MM.1S (cell line): ENCODE measurements around the gene DIRAS1.

ENCODE experiments used
- EZH2 ChIP-seq: fragments of 300-600 bp; sonication (generic); optimal IDR thresholded peaks from 2 replicates; pipeline ENCODE3; 2017; ENCODE audit warnings: low read depth, mild to moderate bottlenecking, antibody characterized with exemption, low read length, mixed read lengths
- EZH2phosphoT487 ChIP-seq: fragments of 300-600 bp; sonication (generic); IDR thresholded peaks from 2 replicates; pipeline ENCODE4 v1.6.1; 2018; ENCODE audit warnings: antibody characterized with exemption, low read length
- TF ChIP-seq, protein P1 (sequence below): fragments of 300-600 bp; sonication (generic); IDR thresholded peaks from 2 replicates; pipeline ENCODE4 v1.5.1; 2016; ENCODE audit warnings: antibody characterized with exemption, low read length, mixed read lengths

DNA sequence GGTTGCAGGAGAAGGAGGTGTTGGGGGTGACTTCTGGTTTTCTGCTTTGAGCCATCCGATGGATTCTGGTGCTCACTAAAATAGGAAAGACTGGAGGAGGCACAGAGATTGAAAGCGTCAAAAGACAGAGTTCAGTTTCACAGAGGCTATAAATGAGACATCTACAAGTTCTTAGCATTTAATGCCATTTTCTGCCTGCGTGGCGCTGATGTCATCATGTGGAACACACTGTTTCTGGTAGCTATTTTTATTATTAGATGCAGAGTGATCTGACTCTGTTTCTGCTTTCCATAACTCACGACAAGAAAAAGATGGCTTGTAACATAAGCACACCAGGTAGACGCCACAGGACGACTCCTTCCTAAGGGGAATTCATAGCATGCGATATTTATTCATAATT is 21.9 kb upstream of the DIRAS1 start:
- TF ChIP-seq, protein P1, sequence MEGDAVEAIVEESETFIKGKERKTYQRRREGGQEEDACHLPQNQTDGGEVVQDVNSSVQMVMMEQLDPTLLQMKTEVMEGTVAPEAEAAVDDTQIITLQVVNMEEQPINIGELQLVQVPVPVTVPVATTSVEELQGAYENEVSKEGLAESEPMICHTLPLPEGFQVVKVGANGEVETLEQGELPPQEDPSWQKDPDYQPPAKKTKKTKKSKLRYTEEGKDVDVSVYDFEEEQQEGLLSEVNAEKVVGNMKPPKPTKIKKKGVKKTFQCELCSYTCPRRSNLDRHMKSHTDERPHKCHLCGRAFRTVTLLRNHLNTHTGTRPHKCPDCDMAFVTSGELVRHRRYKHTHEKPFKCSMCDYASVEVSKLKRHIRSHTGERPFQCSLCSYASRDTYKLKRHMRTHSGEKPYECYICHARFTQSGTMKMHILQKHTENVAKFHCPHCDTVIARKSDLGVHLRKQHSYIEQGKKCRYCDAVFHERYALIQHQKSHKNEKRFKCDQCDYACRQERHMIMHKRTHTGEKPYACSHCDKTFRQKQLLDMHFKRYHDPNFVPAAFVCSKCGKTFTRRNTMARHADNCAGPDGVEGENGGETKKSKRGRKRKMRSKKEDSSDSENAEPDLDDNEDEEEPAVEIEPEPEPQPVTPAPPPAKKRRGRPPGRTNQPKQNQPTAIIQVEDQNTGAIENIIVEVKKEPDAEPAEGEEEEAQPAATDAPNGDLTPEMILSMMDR: no peak
- no peak for TF ChIP-seq EZH2
- TF ChIP-seq EZH2phosphoT487: no peak
